GM21529 (cell line): ENCODE data around the gene SLC38A10.
"Not testable (repeated sequence)": the region's sequence is repeated elsewhere in the genome, so short reads cannot be mapped to it uniquely, and the experiment has no call there.

ENCODE experiments used
- ATAC-seq: cut with Tn5 transposase; IDR thresholded peaks from one replicate; pipeline ENCODE4 v1.9.1; 2021; ENCODE audit not compliant: unreplicated experiment

The SLC38A10 gene

GRCh38 chr17:81232616-81233241 is 62.4 kb downstream of the SLC38A10 start:
- no peak for ATAC-seq

GRCh38 chr17:81231766-81232581 is 63.1 kb downstream of the SLC38A10 start:
- ATAC-seq, result no peak

GRCh38 chr17:81231121-81231645 is 63.9 kb downstream of the SLC38A10 start:
- no peak for ATAC-seq

GRCh38 chr17:81230043-81230820 is 64.9 kb downstream of the SLC38A10 start:
- no peak for ATAC-seq

- no peak for ATAC-seq
Observed at GRCh38 chr17:81229666-81229920, 65.5 kb downstream of the SLC38A10 start.

GRCh38 chr17:81228834-81229665 is 66.1 kb downstream of the SLC38A10 start:
- no peak for ATAC-seq

- no peak for ATAC-seq
Observed at GRCh38 chr17:81228420-81228819, 66.7 kb downstream of the SLC38A10 start.

GRCh38 chr17:81227630-81228029 is 67.5 kb downstream of the SLC38A10 start:
- ATAC-seq, result not testable (repeated sequence)

GRCh38 chr17:81223762-81224130 is 71.4 kb downstream of the SLC38A10 start:
- ATAC-seq, result no peak

GRCh38 chr17:81222906-81223761 is 72.0 kb downstream of the SLC38A10 start, which contains the start of gene CEP131:
CEP131 (minus strand) TSS chr17:81222965; CDS start chr17:81220056, 2,909 bp downstream.
- ATAC-seq, result peak; percentile 94

GRCh38 chr17:81222620-81222905 is 72.5 kb downstream of the SLC38A10 start:
- no peak for ATAC-seq

GRCh38 chr17:81221842-81222619 is 73.1 kb downstream of the SLC38A10 start:
- no peak for ATAC-seq

- no peak for ATAC-seq
Observed at GRCh38 chr17:81221371-81221841, 73.7 kb downstream of the SLC38A10 start.

- no peak for ATAC-seq
Observed at GRCh38 chr17:81219476-81220180, 75.5 kb downstream of the SLC38A10 start.

- no peak for ATAC-seq
Observed at GRCh38 chr17:81218991-81219390, 76.1 kb downstream of the SLC38A10 start.

GRCh38 chr17:81218459-81218858 is 76.6 kb downstream of the SLC38A10 start:
- no peak for ATAC-seq

- ATAC-seq, result no peak
Observed at GRCh38 chr17:81217491-81217890, 77.6 kb downstream of the SLC38A10 start.

- no peak for ATAC-seq
Observed at GRCh38 chr17:81213978-81214377, 81.1 kb downstream of the SLC38A10 start.

GRCh38 chr17:81212365-81212764 is 82.7 kb downstream of the SLC38A10 start:
- no peak for ATAC-seq
